Middle frontal gyrus (tissue), 1 donor: ENCODE data around the gene TNFRSF8.
A peak's percentile ranks its signal among the peaks of the same experiment; 100 is the strongest.

Source experiments
- DNase-seq: peaks from one replicate; pipeline ENCODE4 v3.0.0-alpha.2; 2015; ENCODE audit warnings: low spot score; ENCODE audit errors: extremely low spot score

The TNFRSF8 gene

GRCh38 chr1:12113433-12114339 is 50.6 kb downstream of the TNFRSF8 start:
- no peak for DNase-seq

- no peak for DNase-seq
Measured at GRCh38 chr1:12114340-12114683, 51.2 kb downstream of the TNFRSF8 start.

GRCh38 chr1:12114916-12115315 is 51.8 kb downstream of the TNFRSF8 start:
- DNase-seq = no peak

- no peak for DNase-seq
Measured at GRCh38 chr1:12121212-12122003, 58.3 kb downstream of the TNFRSF8 start.

GRCh38 chr1:12123172-12123571 is 60.1 kb downstream of the TNFRSF8 start:
- no peak for DNase-seq

- peak; percentile 38 for DNase-seq
Measured at GRCh38 chr1:12124693-12125421, 61.8 kb downstream of the TNFRSF8 start.

- DNase-seq = no peak
Measured at GRCh38 chr1:12125422-12126355, 62.6 kb downstream of the TNFRSF8 start.

GRCh38 chr1:12126781-12127180 is 63.7 kb downstream of the TNFRSF8 start:
- no peak for DNase-seq

GRCh38 chr1:12127206-12127810 is 64.2 kb downstream of the TNFRSF8 start:
- no peak for DNase-seq

- DNase-seq = no peak
Measured at GRCh38 chr1:12128120-12128519, 65.0 kb downstream of the TNFRSF8 start.

- no peak for DNase-seq
Measured at GRCh38 chr1:12129624-12130023, 66.5 kb downstream of the TNFRSF8 start.

GRCh38 chr1:12130466-12131130 is 67.5 kb downstream of the TNFRSF8 start:
- no peak for DNase-seq

GRCh38 chr1:12132078-12132477 is 69.0 kb downstream of the TNFRSF8 start:
- DNase-seq = no peak

- DNase-seq = no peak
Measured at GRCh38 chr1:12134716-12135115, 71.6 kb downstream of the TNFRSF8 start.

- no peak for DNase-seq
Measured at GRCh38 chr1:12135612-12136011, 72.5 kb downstream of the TNFRSF8 start.

- no peak for DNase-seq
Measured at GRCh38 chr1:12136916-12137610, 74.0 kb downstream of the TNFRSF8 start.

- DNase-seq = no peak
Measured at GRCh38 chr1:12138196-12139168, 75.4 kb downstream of the TNFRSF8 start.

- DNase-seq = no peak
Measured at GRCh38 chr1:12140016-12140415, 76.9 kb downstream of the TNFRSF8 start.
